SU-DHL-6 (cell line): ENCODE results near the gene P3H1.
"Not testable (repeated sequence)": the region's sequence is repeated elsewhere in the genome, so short reads cannot be mapped to it uniquely, and the experiment has no call there.

Experiments used
- H2AFZ ChIP-seq: fragments of 200-600 bp; sonication (generic); 2 replicates; pipeline ENCODE4 v1.6.1; 2014; ENCODE audit warnings: low read depth, mild to moderate bottlenecking, moderate library complexity, mixed read lengths, antibody characterized with exemption, low read length; ENCODE audit not compliant: severe bottlenecking
- H3F3A ChIP-seq: fragments of 200-600 bp; shearing (Covaris generic); 2 replicates; pipeline ENCODE4 v1.6.0; 2016; ENCODE audit warnings: antibody characterized with exemption, mild to moderate bottlenecking; ENCODE audit not compliant: insufficient read depth
- H3K27ac ChIP-seq: fragments of 200-600 bp; sonication (generic); 2 replicates; pipeline ENCODE4 v1.5.1; 2016; ENCODE audit warnings: low read depth, mild to moderate bottlenecking, low read length, moderate library complexity, mixed read lengths
- H3K27me3 ChIP-seq: fragments of 200-600 bp; sonication (generic), shearing (Covaris generic); 2 replicates; pipeline ENCODE4 v1.6.0; 2014; ENCODE audit warnings: mild to moderate bottlenecking, low read length
- H3K36me3 ChIP-seq: fragments of 200-600 bp; sonication (generic); 2 replicates; pipeline ENCODE4 v1.6.1; 2014; ENCODE audit warnings: mild to moderate bottlenecking, low read length, mixed read lengths
- H3K4me2 ChIP-seq: fragments of 300-600, 200-600 bp; shearing (Covaris generic), sonication (generic); 2 replicates; pipeline ENCODE4 v1.6.0; 2014; ENCODE audit warnings: low read length, low read depth, mild to moderate bottlenecking; ENCODE audit not compliant: poor library complexity, severe bottlenecking
- H3K4me3 ChIP-seq: fragments of 200-600 bp; sonication (generic); 2 replicates; pipeline ENCODE4 v1.5.1; 2014; ENCODE audit warnings: antibody characterized with exemption, low read length, mild to moderate bottlenecking, mixed read lengths; ENCODE audit not compliant: insufficient read depth, poor library complexity, severe bottlenecking
- H3K79me2 ChIP-seq: fragments of 200-600 bp; sonication (generic); 2 replicates; pipeline ENCODE4 v1.6.1; 2014; ENCODE audit warnings: mild to moderate bottlenecking, low read length, moderate library complexity; ENCODE audit not compliant: insufficient read depth
- H3K9ac ChIP-seq: fragments of 200-600 bp; sonication (generic); 2 replicates; pipeline ENCODE4 v1.7.0; 2014; ENCODE audit warnings: mild to moderate bottlenecking, low read length
- H3K9me2 ChIP-seq: fragments of 200-600 bp; sonication (generic); replicated peaks from 2 replicates; pipeline ENCODE4 v1.6.1; 2014; ENCODE audit warnings: low read length; ENCODE audit not compliant: insufficient read depth
- H3K9me3 ChIP-seq: fragments of 200-600 bp; sonication (generic); 2 replicates; pipeline ENCODE4 v1.6.1; 2014; ENCODE audit warnings: low read length, mixed read lengths; ENCODE audit not compliant: insufficient read depth
- H4K20me1 ChIP-seq: fragments of 200-600 bp; sonication (generic); 2 replicates; pipeline ENCODE4 v1.6.1; 2014; ENCODE audit warnings: low read depth, mild to moderate bottlenecking, antibody characterized with exemption, low read length, moderate library complexity, mixed read lengths
- EZH2phosphoT487 ChIP-seq: fragments of 200-600 bp; sonication (generic), shearing (Covaris generic); conservative IDR thresholded peaks from 2 replicates; pipeline ENCODE4 v1.6.1; 2018; ENCODE audit warnings: mild to moderate bottlenecking, antibody characterized with exemption, low read length, moderate library complexity, mixed read lengths
- TF ChIP-seq, protein P1 (sequence below): fragments of 200-600 bp; sonication (generic); IDR thresholded peaks from one replicate; pipeline ENCODE4 v1.5.1; 2017; ENCODE audit warnings: antibody characterized with exemption, mild to moderate bottlenecking, low read length, moderate library complexity; ENCODE audit not compliant: insufficient read depth, poor library complexity, severe bottlenecking

P3H1 gene

DNA sequence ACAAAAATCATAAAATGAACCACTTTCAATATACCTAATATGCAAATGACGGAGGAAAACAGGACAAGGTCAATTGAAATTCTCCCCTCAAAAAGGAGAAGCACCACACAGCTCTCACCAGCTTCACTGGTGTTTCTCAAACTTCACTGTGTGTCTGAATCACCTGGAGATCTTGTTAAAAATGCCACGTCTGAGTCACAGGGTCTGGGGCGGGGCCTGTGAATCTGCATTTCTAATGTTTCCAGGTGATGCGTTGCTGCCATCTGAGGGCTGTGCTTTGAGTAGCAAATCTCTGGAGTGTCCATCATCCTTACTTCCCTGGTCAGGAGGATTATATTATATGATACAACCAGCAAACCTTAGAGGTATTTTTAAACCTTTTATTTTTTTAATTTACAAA is 35.8 kb downstream of the P3H1 start:
- H3K4me2 ChIP-seq: no peak overlapping the region
- no peaks in the 10 kb centered on the region for H3K27me3 ChIP-seq
- H3F3A ChIP-seq: no peaks in the 10 kb centered on the region
- H3K27ac ChIP-seq: no peak overlapping the region
- H3K9me3 ChIP-seq: no peaks in the 10 kb centered on the region
- no peak for TF ChIP-seq EZH2phosphoT487
- TF ChIP-seq, protein P1, sequence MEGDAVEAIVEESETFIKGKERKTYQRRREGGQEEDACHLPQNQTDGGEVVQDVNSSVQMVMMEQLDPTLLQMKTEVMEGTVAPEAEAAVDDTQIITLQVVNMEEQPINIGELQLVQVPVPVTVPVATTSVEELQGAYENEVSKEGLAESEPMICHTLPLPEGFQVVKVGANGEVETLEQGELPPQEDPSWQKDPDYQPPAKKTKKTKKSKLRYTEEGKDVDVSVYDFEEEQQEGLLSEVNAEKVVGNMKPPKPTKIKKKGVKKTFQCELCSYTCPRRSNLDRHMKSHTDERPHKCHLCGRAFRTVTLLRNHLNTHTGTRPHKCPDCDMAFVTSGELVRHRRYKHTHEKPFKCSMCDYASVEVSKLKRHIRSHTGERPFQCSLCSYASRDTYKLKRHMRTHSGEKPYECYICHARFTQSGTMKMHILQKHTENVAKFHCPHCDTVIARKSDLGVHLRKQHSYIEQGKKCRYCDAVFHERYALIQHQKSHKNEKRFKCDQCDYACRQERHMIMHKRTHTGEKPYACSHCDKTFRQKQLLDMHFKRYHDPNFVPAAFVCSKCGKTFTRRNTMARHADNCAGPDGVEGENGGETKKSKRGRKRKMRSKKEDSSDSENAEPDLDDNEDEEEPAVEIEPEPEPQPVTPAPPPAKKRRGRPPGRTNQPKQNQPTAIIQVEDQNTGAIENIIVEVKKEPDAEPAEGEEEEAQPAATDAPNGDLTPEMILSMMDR: no peak
- no peaks in the 10 kb centered on the region for H3K36me3 ChIP-seq
- H3K79me2 ChIP-seq: no peaks in the 10 kb centered on the region
- H3K9me2 ChIP-seq: no peaks in the 10 kb centered on the region
- H4K20me1 ChIP-seq: no peaks in the 10 kb centered on the region
- H3K9ac ChIP-seq: no peak overlapping the region
- no peak overlapping the region for H2AFZ ChIP-seq
- no peak overlapping the region for H3K4me3 ChIP-seq

DNA sequence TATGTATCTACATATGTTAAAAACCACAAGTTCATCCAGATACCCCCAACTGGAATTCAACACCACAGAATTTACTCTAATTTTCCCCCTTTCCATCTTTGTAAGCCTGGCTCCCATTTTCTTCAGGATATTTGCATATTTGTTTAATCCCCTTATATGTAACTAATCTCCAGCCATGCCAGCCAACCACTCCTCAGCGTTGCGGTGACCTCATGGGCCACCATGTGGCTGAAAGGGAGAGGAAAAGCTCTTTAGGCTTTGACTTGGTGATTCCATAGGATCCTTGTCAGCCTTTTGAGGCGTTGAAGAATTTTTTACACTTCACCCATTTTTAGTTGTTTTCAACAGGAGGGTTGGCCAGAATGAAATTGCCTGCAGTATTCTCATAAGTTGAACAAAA is 36.8 kb downstream of the P3H1 start:
- no peak overlapping the region for H3K9ac ChIP-seq
- H3K9me3 ChIP-seq: no peaks in the 10 kb centered on the region
- TF ChIP-seq, protein P1: no peak
- TF ChIP-seq EZH2phosphoT487: no peak
- no peak overlapping the region for H3K4me2 ChIP-seq
- no peaks in the 10 kb centered on the region for H3K79me2 ChIP-seq
- no peak overlapping the region for H3K4me3 ChIP-seq
- H3K36me3 ChIP-seq: no peaks in the 10 kb centered on the region
- no peaks in the 10 kb centered on the region for H3K27me3 ChIP-seq
- no peak overlapping the region for H2AFZ ChIP-seq
- no peaks in the 10 kb centered on the region for H3F3A ChIP-seq
- no peak overlapping the region for H3K27ac ChIP-seq
- no peaks in the 10 kb centered on the region for H3K9me2 ChIP-seq
- H4K20me1 ChIP-seq: no peaks in the 10 kb centered on the region

DNA sequence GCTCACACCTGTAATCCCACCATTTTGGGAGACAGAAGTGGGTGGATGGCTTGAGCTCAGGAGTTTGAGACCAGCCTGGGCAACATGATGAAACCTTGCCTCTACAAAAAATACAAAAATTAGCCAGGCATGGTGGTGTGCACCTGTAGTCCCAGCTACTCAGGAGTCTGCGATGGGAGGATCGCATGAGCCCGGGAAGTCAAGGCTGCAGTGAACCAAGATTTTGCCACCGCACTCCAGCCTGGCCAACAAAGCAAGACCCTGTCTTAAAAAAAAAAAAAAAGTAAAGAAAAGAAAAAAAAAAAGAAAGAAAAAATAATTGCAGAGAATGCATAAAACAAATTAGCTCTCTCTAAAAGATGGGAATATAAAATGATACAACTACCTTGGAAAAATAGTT is 41.0 kb downstream of the P3H1 start:
- not testable (repeated sequence) for H3K27ac ChIP-seq, H2AFZ ChIP-seq, H3K9me3 ChIP-seq, H3K4me2 ChIP-seq, H3K79me2 ChIP-seq, H3K9ac ChIP-seq, H4K20me1 ChIP-seq, H3K27me3 ChIP-seq, H3K4me3 ChIP-seq, H3F3A ChIP-seq, H3K36me3 ChIP-seq, H3K9me2 ChIP-seq

DNA sequence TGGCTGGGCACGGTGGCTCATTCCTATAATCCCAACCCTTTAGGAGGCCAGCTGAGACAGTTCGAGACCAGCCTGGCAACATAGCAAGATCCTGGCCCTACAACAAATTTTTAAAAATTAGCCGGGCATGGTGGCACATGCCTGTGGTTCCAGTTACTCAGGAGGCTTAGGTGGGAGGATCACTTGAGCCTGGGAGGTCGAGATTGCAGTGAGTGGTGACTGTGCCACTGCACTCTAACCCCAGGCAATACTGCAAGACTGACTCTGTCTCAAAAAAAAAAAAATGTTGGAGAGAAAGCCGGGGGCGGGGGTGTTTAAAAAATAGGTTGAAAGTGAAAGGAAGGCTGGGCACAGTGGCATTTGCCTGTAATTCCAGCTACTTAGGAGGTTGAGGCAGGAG is 43.3 kb downstream of the P3H1 start:
- no peaks in the 10 kb centered on the region for H3K36me3 ChIP-seq
- no peak overlapping the region for H3K4me2 ChIP-seq
- no peak overlapping the region for H3K27ac ChIP-seq
- H3K9me2 ChIP-seq: no peaks in the 10 kb centered on the region
- no peaks in the 10 kb centered on the region for H3K79me2 ChIP-seq
- no peak for TF ChIP-seq EZH2phosphoT487
- TF ChIP-seq, protein P1: no peak
- H3K9me3 ChIP-seq: no peaks in the 10 kb centered on the region
- no peaks in the 10 kb centered on the region for H3K27me3 ChIP-seq
- no peaks in the 10 kb centered on the region for H3F3A ChIP-seq
- H4K20me1 ChIP-seq: no peaks in the 10 kb centered on the region
- no peak overlapping the region for H3K9ac ChIP-seq
- no peak overlapping the region for H3K4me3 ChIP-seq
- H2AFZ ChIP-seq: no peak overlapping the region

DNA sequence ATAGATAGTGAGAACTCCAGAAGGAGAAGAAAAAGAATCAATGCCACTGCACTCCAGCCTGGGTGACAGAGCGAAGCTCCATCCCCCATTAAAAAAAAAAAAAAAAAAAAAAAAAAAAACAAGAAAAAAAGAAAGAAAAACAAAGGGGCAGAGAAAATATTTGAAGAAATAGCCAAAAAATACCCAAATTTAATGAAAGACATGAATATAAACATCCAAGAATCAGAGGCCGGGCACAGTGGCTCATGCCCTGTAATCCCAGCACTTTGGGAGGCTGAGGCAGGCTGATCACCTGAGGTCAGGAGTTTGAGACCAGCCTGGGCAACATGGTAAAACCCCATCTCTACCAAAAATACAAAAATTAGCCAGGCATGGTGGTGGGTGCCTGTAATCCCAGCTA is 44.4 kb downstream of the P3H1 start:
- H3K9me3 ChIP-seq, H3K9ac ChIP-seq, H3K4me3 ChIP-seq, H3K4me2 ChIP-seq, H4K20me1 ChIP-seq, H3F3A ChIP-seq, H3K9me2 ChIP-seq, H3K27me3 ChIP-seq, H3K36me3 ChIP-seq, H3K79me2 ChIP-seq, H2AFZ ChIP-seq, H3K27ac ChIP-seq: not testable (repeated sequence)
